ENCODE data around the gene ANGPTL1. TPM values are rescaled to one million over a fixed set of nuclear protein-coding genes. Genes with fewer than 3 reads are reported as not detected.

The ANGPTL1 gene
- total and polyA plus RNA-seq, 2 of the 13 experiments (the other 11 are each of a cell fraction or from before 2014, with no cell fraction given), result 2.9 to 9.3 TPM

DNA sequence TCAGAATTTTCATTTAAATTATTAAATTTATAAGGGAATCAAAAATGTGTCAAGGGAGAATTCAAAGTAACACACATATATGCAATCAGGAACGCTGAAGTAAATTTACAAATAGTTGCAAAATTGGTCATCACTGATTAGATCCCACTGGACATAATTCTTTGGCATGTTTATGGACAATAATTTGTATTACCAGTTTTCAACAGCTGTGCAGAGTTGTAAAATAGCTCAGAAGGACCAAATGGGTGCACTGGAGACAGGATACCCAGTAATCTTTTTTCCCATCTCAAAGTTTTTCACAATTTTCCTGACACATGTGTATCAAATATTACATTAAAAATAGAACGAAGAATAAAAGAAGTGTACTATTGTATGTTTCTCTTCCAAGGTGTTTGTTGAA, 4.1 kb upstream of the ANGPTL1 start:
- Histone ChIP-seq H3K36me3 (replicated peaks in 1 of 2; ENCODE audit: control insufficient read depth in 1 of 2, insufficient read depth in 2 of 2, low read length in 2 of 2) (0 out of 5 replicates have a peak, but pooled peaks cover 0 to 10% of the 10 kb centered on the region in 2 experiments), H3K27ac (ENCODE audit: extremely low read length, insufficient read depth, low read length) (no peak overlapping the region), H3K9me3 (ENCODE audit: low read length) (no peaks in the 10 kb centered on the region), H3K27me3 (ENCODE audit: control insufficient read depth in 1 of 2, insufficient read depth in 2 of 2, low read length in 2 of 2) (no peaks in the 10 kb centered on the region), H3K4me2 (ENCODE audit: low read depth, low read length) (no peak overlapping the region), H3K4me1 (ENCODE audit: insufficient read depth, low read length) (peaks cover 29% of the 10 kb centered on the region), H3K4me3 (replicated peaks in 1 of 3; ENCODE audit: insufficient read depth in 1 of 3, low read depth in 2 of 3, low read length in 3 of 3) (no peak overlapping the region), H4K20me1 (ENCODE audit: insufficient read depth, low read length) (no peaks in the 10 kb centered on the region), H2AFZ (ENCODE audit: low read length) (no peak overlapping the region), H3K9ac (ENCODE audit: insufficient read depth, low read depth, low read length) (no peak overlapping the region), H3K79me2 (ENCODE audit: insufficient read depth, low read length) (peaks cover 5% of the 10 kb centered on the region)
- ChIA-PET POLR2A (no interaction called here), CTCF (ENCODE audit: low intra/inter-chr PET ratio, low total read pairs) (no interaction called here)
- 100% methylated on average over 2 of the region's 2 CpGs for WGBS (ENCODE audit: low lambda C conversion rate)
- no peak for TF ChIP-seq MLX (CRISPR knock-in tag; IDR thresholded peaks at IDR 0.05)
- no peak for TF ChIP-seq MAFG (CRISPR knock-in tag; IDR thresholded peaks at IDR 0.05)
- no peak for TF ChIP-seq PAX8 (CRISPR knock-in tag; IDR thresholded peaks at IDR 0.05; ENCODE audit: borderline replicate concordance)
- no peak for TF ChIP-seq NFE2 (CRISPR knock-in tag; IDR thresholded peaks at IDR 0.05)
- TF ChIP-seq TBX3 (IDR thresholded peaks at IDR 0.05; ENCODE audit: borderline replicate concordance), result no peak
- ATAC-seq (no peak), FAIRE-seq (no peak), DNase-seq (ENCODE audit: low spot score) (no peak)
- in situ Hi-C loops (cut with HindIII; ENCODE audit: extremely low pct_ligation_motif_present, low pct_unique_long_range_greater_than_20kb), result no loop called here
- intact Hi-C loops (cut with micrococcal nuclease; ENCODE audit: unreplicated experiment), result loop anchor here (10.0 kb wide), 1 partner anchor 330 kb away; no protein-coding TSS in a partner anchor
- no TSS peak for BruUV-seq (replicated peaks)

DNA sequence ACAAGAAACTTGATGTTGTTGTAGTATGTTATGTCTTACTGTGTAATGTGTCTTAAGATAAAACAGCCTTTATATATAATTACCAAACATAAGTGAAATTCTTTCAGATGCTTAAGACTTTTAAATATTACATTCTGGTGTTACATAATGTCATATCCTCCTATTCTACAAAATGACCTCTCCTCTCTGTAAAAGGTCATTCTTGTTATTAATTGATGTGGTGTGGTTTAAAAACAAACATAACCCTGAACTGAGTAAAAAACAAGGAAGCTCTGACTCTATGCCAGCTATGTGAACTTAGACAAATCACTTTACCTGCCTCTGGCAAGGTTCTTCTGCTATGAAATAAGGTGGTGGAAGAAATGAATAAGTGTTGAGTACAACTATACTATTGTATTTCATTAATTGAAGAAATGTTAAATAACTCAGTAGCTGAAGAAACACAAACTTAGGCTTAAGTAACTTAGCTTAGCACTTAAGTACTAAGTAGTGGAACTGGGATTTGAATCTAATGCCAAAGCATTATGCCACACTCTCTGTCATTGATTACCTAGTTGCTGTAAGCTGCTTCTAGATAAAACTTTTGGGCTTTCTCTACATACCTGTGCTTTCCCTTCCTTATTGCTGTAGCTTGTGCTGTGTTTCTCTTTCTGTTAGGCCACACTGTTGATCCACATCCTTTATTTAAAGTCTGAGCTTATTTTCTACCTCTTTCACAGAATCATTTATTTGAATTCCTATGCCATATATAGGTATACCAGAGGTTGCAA, 859 bp upstream of the ANGPTL1 start:
- DNase-seq (ENCODE audit: low spot score), result peak; percentile 73
- peak overlapping the region; percentile 75 for H3K4me2 ChIP-seq (ENCODE audit: low read depth, low read length)
- peak; percentile 85 for ATAC-seq
- no peaks in the 10 kb centered on the region for H3K27me3 ChIP-seq (ENCODE audit: control insufficient read depth in 1 of 2, insufficient read depth in 2 of 2, low read length in 2 of 2)
- 0 out of 5 replicates have a peak, but pooled peaks cover 0 to 4% of the 10 kb centered on the region in 2 experiments for H3K36me3 ChIP-seq (replicated peaks in 1 of 2; ENCODE audit: control insufficient read depth in 1 of 2, insufficient read depth in 2 of 2, low read length in 2 of 2)
- ChIA-PET CTCF (ENCODE audit: low intra/inter-chr PET ratio, low total read pairs) (no interaction called here), POLR2A (interaction anchor here (0.9 to 1.1 kb wide), 4 partner anchors 10 to 329 kb away, joined by 3 to 4 read pairs (median 4); no protein-coding TSS in a partner anchor)
- H2AFZ ChIP-seq (ENCODE audit: low read length), result no peak overlapping the region
- peak overlapping the region; percentile 63 for H3K27ac ChIP-seq (ENCODE audit: extremely low read length, insufficient read depth, low read length)
- H3K9ac ChIP-seq (ENCODE audit: insufficient read depth, low read depth, low read length), result peak overlapping the region; percentile 16; the same call in 1 of the 2 replicates
- H3K79me2 ChIP-seq (ENCODE audit: insufficient read depth, low read length), result peaks cover 19% of the 10 kb centered on the region
- no peaks in the 10 kb centered on the region for H3K9me3 ChIP-seq (ENCODE audit: low read length)
- no TSS peak for BruUV-seq (replicated peaks)
- in situ Hi-C loops (cut with HindIII; ENCODE audit: extremely low pct_ligation_motif_present, low pct_unique_long_range_greater_than_20kb) (no loop called here), intact Hi-C loops (cut with micrococcal nuclease; ENCODE audit: unreplicated experiment) (loop anchor here (2.0 to 10.0 kb wide), 4 partner anchors 45 to 327 kb away; no protein-coding TSS in a partner anchor)
- FAIRE-seq, result no peak
- no peaks in the 10 kb centered on the region; the same call in 1 of the 2 replicates for H4K20me1 ChIP-seq (ENCODE audit: insufficient read depth, low read length)
- H3K4me3 ChIP-seq (replicated peaks in 1 of 3; ENCODE audit: insufficient read depth in 1 of 3, low read depth in 2 of 3, low read length in 3 of 3), result peak overlapping the region in 1 of 3 experiments; percentile 46; a peak in 2 of 6 replicates
- peaks cover 50% of the 10 kb centered on the region for H3K4me1 ChIP-seq (ENCODE audit: insufficient read depth, low read length)
- TF ChIP-seq PAXIP1 (CRISPR knock-in tag; conservative IDR thresholded peaks at IDR 0.05) (0 out of 2 replicates have a peak, but pooled peaks have one; percentile 28), ARNTL (CRISPR knock-in tag; IDR thresholded peaks at IDR 0.05) (no peak), ZNF20 (CRISPR knock-in tag; IDR thresholded peaks at IDR 0.05) (no peak), SP1 (IDR thresholded peaks at IDR 0.05) (no peak), SP1 (CRISPR knock-in tag; IDR thresholded peaks at IDR 0.05) (no peak), FOXK2 (IDR thresholded peaks at IDR 0.05) (no peak), SOX13 (IDR thresholded peaks at IDR 0.05) (no peak), SOX13 (CRISPR knock-in tag; conservative IDR thresholded peaks at IDR 0.05 in 1 of 2, IDR thresholded peaks at IDR 0.05 in 1 of 2) (peak in 1 of 2 experiments; percentile 67; a peak in 1 of 4 replicates), BRD4 (CRISPR knock-in tag; IDR thresholded peaks at IDR 0.05) (no peak), TARDBP (CRISPR knock-in tag; IDR thresholded peaks at IDR 0.05) (no peak)
